HG03280 (cell line): ENCODE measurements around the gene GATAD2B.

Experiments used
- ATAC-seq: cut with Tn5 transposase; IDR thresholded peaks from one replicate; pipeline ENCODE4 v1.9.1; 2021; ENCODE audit warnings: mild to moderate bottlenecking, moderate library complexity; ENCODE audit not compliant: unreplicated experiment

Gene GATAD2B

DNA sequence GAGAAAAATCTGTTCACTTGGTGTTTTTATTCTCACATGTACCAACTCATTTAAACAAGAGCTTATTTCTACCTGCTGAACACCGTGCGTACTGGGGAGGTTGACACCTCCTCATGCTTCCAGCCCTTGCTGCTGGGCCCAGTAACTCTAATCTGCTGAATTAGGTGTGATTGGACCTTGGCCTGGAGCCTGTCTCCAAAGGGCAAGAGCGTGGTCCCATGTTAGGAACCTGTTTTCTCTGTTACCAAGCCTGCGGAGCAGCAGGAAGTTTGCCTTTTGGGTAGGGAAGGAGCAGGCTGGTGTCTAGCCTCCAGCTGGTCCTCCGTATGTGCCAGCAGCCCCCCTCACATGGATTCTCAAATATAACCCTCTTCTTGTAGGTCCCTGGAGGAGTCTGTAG is 158.5 kb downstream of the GATAD2B start:
- ATAC-seq: no peak

DNA sequence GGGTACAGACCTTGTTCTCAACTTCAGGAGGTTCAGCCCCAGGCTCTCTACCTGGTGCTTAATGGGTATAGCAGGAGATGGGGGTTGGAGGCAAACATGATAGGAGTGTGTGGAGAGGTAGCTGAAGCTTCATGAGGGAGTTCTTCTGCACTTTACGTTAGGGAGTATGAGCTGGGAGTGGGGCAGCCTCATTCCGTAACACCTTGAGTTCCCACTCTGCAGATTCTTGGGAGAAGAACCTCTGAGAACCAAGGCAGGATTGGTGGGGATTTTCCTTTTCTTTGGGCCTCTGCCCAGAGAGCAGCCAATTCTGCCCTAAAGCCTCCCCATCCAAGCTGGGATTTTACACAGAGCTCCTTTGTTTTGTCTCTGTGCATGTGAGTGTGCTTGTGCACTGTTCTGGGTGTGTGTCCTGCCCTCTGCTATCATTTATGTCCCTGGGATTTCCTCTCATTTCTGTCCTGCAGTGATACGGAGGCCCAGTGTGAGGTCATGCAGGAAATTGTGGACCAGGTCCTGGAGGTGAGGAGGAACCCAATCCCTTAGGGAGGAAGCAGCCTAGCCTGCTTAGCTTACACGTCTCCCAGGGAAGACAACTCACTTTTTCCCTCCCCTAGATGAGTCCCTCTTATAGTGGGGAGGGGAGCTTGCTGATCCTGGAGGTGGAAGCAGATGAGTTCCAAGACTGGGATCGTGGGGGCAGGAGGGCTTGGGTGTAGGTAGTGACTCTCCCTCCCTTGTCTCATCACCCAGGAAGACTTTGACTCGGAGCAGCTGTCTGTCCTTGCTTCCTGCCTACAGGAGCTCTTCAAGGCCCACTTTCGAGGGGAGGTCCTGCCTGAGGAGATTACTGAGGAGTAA is 159.2 kb downstream of the GATAD2B start:
- no peak for ATAC-seq

DNA sequence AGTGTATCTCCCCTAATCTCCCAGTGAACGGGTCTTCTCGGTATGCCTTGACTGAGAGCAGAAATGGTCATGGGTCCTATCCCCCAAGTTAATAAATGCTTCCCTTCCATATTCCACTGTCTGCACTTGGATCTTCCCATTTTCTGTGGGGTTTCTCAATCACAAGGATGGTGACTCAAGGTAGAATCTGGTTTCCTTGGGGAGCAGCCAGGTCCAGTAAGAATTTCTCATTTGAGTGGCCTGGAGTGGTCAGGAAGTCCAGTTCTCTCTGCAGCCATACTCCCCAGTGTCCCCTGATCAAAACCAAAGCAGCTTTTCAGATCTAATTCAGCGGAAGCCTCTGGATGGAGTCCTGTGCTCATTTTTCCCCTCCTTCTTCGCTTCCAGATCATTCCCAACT is 162.3 kb downstream of the GATAD2B start:
- ATAC-seq: no peak
